Suprapubic skin (tissue), 3 donors: ENCODE data around the gene ACP7.

Experiments
- CTCF ChIP-seq, 2 donors: fragments of 200-600 bp in 1 of 2; fragments of 450-650 bp in 1 of 2; sonication (generic) in 1 of 2; IDR thresholded peaks; one replicate each; pipeline ENCODE4 v1.5.1; 2016 to 2019; ENCODE audit warnings: antibody characterized with exemption in 2 of 2, mild to moderate bottlenecking in 1 of 2, moderate library complexity in 1 of 2
- EP300 ChIP-seq: sonication (generic); formaldehyde crosslinking; IDR thresholded peaks from one replicate; pipeline ENCODE4 v1.6.1; 2017; ENCODE audit warnings: antibody characterized with exemption
- POLR2A ChIP-seq, 2 donors: fragments of 450-650 bp; IDR thresholded peaks; one replicate each; pipeline ENCODE4 v1.6.1; 2017; ENCODE audit warnings: antibody characterized with exemption in 2 of 2, mild to moderate bottlenecking in 2 of 2, moderate library complexity in 2 of 2

- TF ChIP-seq POLR2A (IDR thresholded peaks at IDR 0.05): no peak
- TF ChIP-seq EP300: no peak
- TF ChIP-seq CTCF (IDR thresholded peaks at IDR 0.05): no peak
These were observed 13.6 kb downstream of the ACP7 start for GRCh38 chr19:39097721-39098120.
